Measurements from ENCODE around the gene PAX5.

Gene PAX5

GRCh38 chr9:37025823-37026112 lies 8.3 kb downstream of the PAX5 start:
- CTCF ChIA-PET: no interaction called here
- TF ChIP-seq HDGF (IDR thresholded peaks at IDR 0.05; ENCODE audit: borderline replicate concordance) (no peak), SP1 (IDR thresholded peaks at IDR 0.05) (no peak), BHLHE40 (IDR thresholded peaks at IDR 0.05; ENCODE audit: borderline replicate concordance) (no peak), PKNOX1 (IDR thresholded peaks at IDR 0.05) (no peak), LEF1 (IDR thresholded peaks at IDR 0.05; ENCODE audit: borderline replicate concordance) (no peak), FOXK2 (IDR thresholded peaks at IDR 0.05) (no peak), NFRKB (IDR thresholded peaks at IDR 0.05) (no peak), L3MBTL2 (conservative IDR thresholded peaks at IDR 0.05) (no peak), SUZ12 (IDR thresholded peaks at IDR 0.05) (no peak), FOXM1 (IDR thresholded peaks at IDR 0.05; ENCODE audit: borderline replicate concordance) (no peak), ARNT (IDR thresholded peaks at IDR 0.05) (no peak), FOXA1 (IDR thresholded peaks at IDR 0.05) (no peak), ZNF384 (IDR thresholded peaks at IDR 0.05) (no peak), ELF4 (IDR thresholded peaks at IDR 0.05) (no peak), TARDBP (IDR thresholded peaks at IDR 0.05) (no peak), CTBP1 (IDR thresholded peaks at IDR 0.05; ENCODE audit: borderline replicate concordance) (no peak)
- POLR2A ChIA-PET: no interaction called here
- no peak for DNase-seq (ENCODE audit: extremely low spot score)

- CTCF ChIA-PET: no interaction called here
- POLR2A ChIA-PET: no interaction called here
- TF ChIP-seq ZNF384 (IDR thresholded peaks at IDR 0.05): no peak
- TF ChIP-seq HDGF (IDR thresholded peaks at IDR 0.05; ENCODE audit: borderline replicate concordance): no peak
- no peak for TF ChIP-seq BHLHE40 (IDR thresholded peaks at IDR 0.05; ENCODE audit: borderline replicate concordance)
- TF ChIP-seq TARDBP (IDR thresholded peaks at IDR 0.05): no peak
- TF ChIP-seq NFRKB (IDR thresholded peaks at IDR 0.05): no peak
- TF ChIP-seq PKNOX1 (IDR thresholded peaks at IDR 0.05): no peak
- no peak for TF ChIP-seq ELF4 (IDR thresholded peaks at IDR 0.05)
- TF ChIP-seq FOXM1 (IDR thresholded peaks at IDR 0.05; ENCODE audit: borderline replicate concordance): no peak
- TF ChIP-seq FOXK2 (IDR thresholded peaks at IDR 0.05): no peak
- no peak for TF ChIP-seq LEF1 (IDR thresholded peaks at IDR 0.05; ENCODE audit: borderline replicate concordance)
- TF ChIP-seq CTBP1 (IDR thresholded peaks at IDR 0.05; ENCODE audit: borderline replicate concordance): no peak
- no peak for TF ChIP-seq SP1 (IDR thresholded peaks at IDR 0.05)
- TF ChIP-seq FOXA1 (IDR thresholded peaks at IDR 0.05): no peak
- no peak for TF ChIP-seq SUZ12 (IDR thresholded peaks at IDR 0.05)
- TF ChIP-seq L3MBTL2 (conservative IDR thresholded peaks at IDR 0.05): no peak
- no peak for TF ChIP-seq ARNT (IDR thresholded peaks at IDR 0.05)
- no peak for DNase-seq (ENCODE audit: extremely low spot score)
Observed at GRCh38 chr9:37025071-37025822, 8.8 kb downstream of the PAX5 start.

- POLR2A ChIA-PET: no interaction called here
- TF ChIP-seq LEF1 (IDR thresholded peaks at IDR 0.05; ENCODE audit: borderline replicate concordance) (no peak), HDGF (IDR thresholded peaks at IDR 0.05; ENCODE audit: borderline replicate concordance) (no peak), TARDBP (IDR thresholded peaks at IDR 0.05) (no peak), SUZ12 (IDR thresholded peaks at IDR 0.05) (no peak), SP1 (IDR thresholded peaks at IDR 0.05) (no peak), BHLHE40 (IDR thresholded peaks at IDR 0.05; ENCODE audit: borderline replicate concordance) (no peak), CTBP1 (IDR thresholded peaks at IDR 0.05; ENCODE audit: borderline replicate concordance) (no peak), L3MBTL2 (conservative IDR thresholded peaks at IDR 0.05) (no peak), NFRKB (IDR thresholded peaks at IDR 0.05) (no peak), FOXM1 (IDR thresholded peaks at IDR 0.05; ENCODE audit: borderline replicate concordance) (no peak)
- no peak for DNase-seq (ENCODE audit: extremely low spot score)
- CTCF ChIA-PET: no interaction called here
Observed at GRCh38 chr9:37017546-37017945, 16.5 kb downstream of the PAX5 start.

- ChIA-PET CTCF (no interaction called here), POLR2A (no interaction called here)
- DNase-seq (ENCODE audit: extremely low spot score): no peak
Observed at GRCh38 chr9:37011530-37011929, 22.5 kb downstream of the PAX5 start.

GRCh38 chr9:37010976-37011375 lies 23.1 kb downstream of the PAX5 start:
- no peak for TF ChIP-seq ARNT (IDR thresholded peaks at IDR 0.05)
- TF ChIP-seq FOXA1 (IDR thresholded peaks at IDR 0.05): no peak
- TF ChIP-seq PKNOX1 (IDR thresholded peaks at IDR 0.05): no peak
- no peak for TF ChIP-seq TARDBP (IDR thresholded peaks at IDR 0.05)
- no peak for TF ChIP-seq L3MBTL2 (conservative IDR thresholded peaks at IDR 0.05)
- TF ChIP-seq NFRKB (IDR thresholded peaks at IDR 0.05): no peak
- no peak for TF ChIP-seq LEF1 (IDR thresholded peaks at IDR 0.05; ENCODE audit: borderline replicate concordance)
- no peak for TF ChIP-seq FOXK2 (IDR thresholded peaks at IDR 0.05)
- TF ChIP-seq HDGF (IDR thresholded peaks at IDR 0.05; ENCODE audit: borderline replicate concordance): no peak
- no peak for TF ChIP-seq BHLHE40 (IDR thresholded peaks at IDR 0.05; ENCODE audit: borderline replicate concordance)
- no peak for TF ChIP-seq ELF4 (IDR thresholded peaks at IDR 0.05)
- no peak for TF ChIP-seq SP1 (IDR thresholded peaks at IDR 0.05)
- no peak for TF ChIP-seq CTBP1 (IDR thresholded peaks at IDR 0.05; ENCODE audit: borderline replicate concordance)
- no peak for TF ChIP-seq ZNF384 (IDR thresholded peaks at IDR 0.05)
- ChIA-PET POLR2A (no interaction called here), CTCF (interaction anchor here (0.7 kb wide), 1 partner anchor 23 kb away, joined by 4 read pairs; no protein-coding TSS in a partner anchor)
- DNase-seq (ENCODE audit: extremely low spot score): no peak

More at GRCh38 chr9:37011530-37011929, 22.5 kb downstream of the PAX5 start:
- TF ChIP-seq BHLHE40 (IDR thresholded peaks at IDR 0.05; ENCODE audit: borderline replicate concordance) (no peak), FOXA1 (IDR thresholded peaks at IDR 0.05) (no peak), SUZ12 (IDR thresholded peaks at IDR 0.05) (no peak), FOXK2 (IDR thresholded peaks at IDR 0.05) (no peak)

GRCh38 chr9:37010180-37010579 lies 23.9 kb downstream of the PAX5 start:
- TF ChIP-seq LEF1 (IDR thresholded peaks at IDR 0.05; ENCODE audit: borderline replicate concordance): no peak
- no peak for TF ChIP-seq SUZ12 (IDR thresholded peaks at IDR 0.05)
- no peak for TF ChIP-seq BHLHE40 (IDR thresholded peaks at IDR 0.05; ENCODE audit: borderline replicate concordance)
- no peak for TF ChIP-seq ARNT (IDR thresholded peaks at IDR 0.05)
- no peak for TF ChIP-seq HDGF (IDR thresholded peaks at IDR 0.05; ENCODE audit: borderline replicate concordance)
- no peak for TF ChIP-seq TARDBP (IDR thresholded peaks at IDR 0.05)
- TF ChIP-seq NFRKB (IDR thresholded peaks at IDR 0.05): no peak
- no peak for TF ChIP-seq FOXA1 (IDR thresholded peaks at IDR 0.05)
- no peak for TF ChIP-seq ELF4 (IDR thresholded peaks at IDR 0.05)
- TF ChIP-seq CTBP1 (IDR thresholded peaks at IDR 0.05; ENCODE audit: borderline replicate concordance): no peak
- TF ChIP-seq ZNF384 (IDR thresholded peaks at IDR 0.05): no peak
- TF ChIP-seq SP1 (IDR thresholded peaks at IDR 0.05): no peak
- no peak for TF ChIP-seq FOXM1 (IDR thresholded peaks at IDR 0.05; ENCODE audit: borderline replicate concordance)
- TF ChIP-seq PKNOX1 (IDR thresholded peaks at IDR 0.05): no peak
- TF ChIP-seq L3MBTL2 (conservative IDR thresholded peaks at IDR 0.05): no peak
- TF ChIP-seq FOXK2 (IDR thresholded peaks at IDR 0.05): no peak
- no peak for DNase-seq (ENCODE audit: extremely low spot score)
- POLR2A ChIA-PET: no interaction called here
- CTCF ChIA-PET: interaction anchor here (0.7 kb wide), 1 partner anchor 22 kb away, joined by 4 read pairs; no protein-coding TSS in a partner anchor
